ENCODE measurements around the gene GATAD2A. TPM values are rescaled to one million over a fixed set of nuclear protein-coding genes. Genes with fewer than 3 reads are reported as not detected.

Gene GATAD2A
- total RNA-seq, 1 experiment from 2014 or later: 126 TPM

- H3K9me3 Mint-ChIP-seq (ENCODE audit: unreplicated experiment): no peaks in the 10 kb centered on the region
- no peaks in the 10 kb centered on the region for H3K4me1 ChIP-seq
- H3K4me1 Mint-ChIP-seq (ENCODE audit: low read depth, unreplicated experiment): no peaks in the 10 kb centered on the region
- peaks cover 32% of the 10 kb centered on the region for H3K36me3 Mint-ChIP-seq (ENCODE audit: insufficient read depth, unreplicated experiment)
- H3K4me3 Mint-ChIP-seq (ENCODE audit: unreplicated experiment): no peak overlapping the region
- CTCF ChIA-PET: no interaction called here
- POLR2A ChIA-PET: no interaction called here
- TF ChIP-seq, protein P1, sequence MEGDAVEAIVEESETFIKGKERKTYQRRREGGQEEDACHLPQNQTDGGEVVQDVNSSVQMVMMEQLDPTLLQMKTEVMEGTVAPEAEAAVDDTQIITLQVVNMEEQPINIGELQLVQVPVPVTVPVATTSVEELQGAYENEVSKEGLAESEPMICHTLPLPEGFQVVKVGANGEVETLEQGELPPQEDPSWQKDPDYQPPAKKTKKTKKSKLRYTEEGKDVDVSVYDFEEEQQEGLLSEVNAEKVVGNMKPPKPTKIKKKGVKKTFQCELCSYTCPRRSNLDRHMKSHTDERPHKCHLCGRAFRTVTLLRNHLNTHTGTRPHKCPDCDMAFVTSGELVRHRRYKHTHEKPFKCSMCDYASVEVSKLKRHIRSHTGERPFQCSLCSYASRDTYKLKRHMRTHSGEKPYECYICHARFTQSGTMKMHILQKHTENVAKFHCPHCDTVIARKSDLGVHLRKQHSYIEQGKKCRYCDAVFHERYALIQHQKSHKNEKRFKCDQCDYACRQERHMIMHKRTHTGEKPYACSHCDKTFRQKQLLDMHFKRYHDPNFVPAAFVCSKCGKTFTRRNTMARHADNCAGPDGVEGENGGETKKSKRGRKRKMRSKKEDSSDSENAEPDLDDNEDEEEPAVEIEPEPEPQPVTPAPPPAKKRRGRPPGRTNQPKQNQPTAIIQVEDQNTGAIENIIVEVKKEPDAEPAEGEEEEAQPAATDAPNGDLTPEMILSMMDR (IDR thresholded peaks at IDR 0.05; ENCODE audit: insufficient read depth in 1 of 2, low read depth in 1 of 2, low read length in 1 of 2, severe bottlenecking in 1 of 2, unreplicated experiment in 1 of 2): no peak
- no peaks in the 10 kb centered on the region for H3K27me3 Mint-ChIP-seq (ENCODE audit: insufficient read depth, unreplicated experiment)
- H3K27ac Mint-ChIP-seq (ENCODE audit: unreplicated experiment): no peak overlapping the region
- no peaks in the 10 kb centered on the region for H3K36me3 ChIP-seq (ENCODE audit: control insufficient read depth, insufficient read depth, low read length)
- no peaks in the 10 kb centered on the region for H3K9me3 ChIP-seq
- H3K4me3 ChIP-seq (ENCODE audit: low read depth, low read length): no peak overlapping the region
- BruUV-seq (replicated peaks): no TSS peak
- DNase-seq: no peak
- no peaks in the 10 kb centered on the region for H3K27me3 ChIP-seq (replicated peaks; ENCODE audit: control insufficient read depth, insufficient read depth, low read length)
- intact Hi-C loops (cut with micrococcal nuclease; ENCODE audit: unreplicated experiment): no loop called here
Measured at GRCh38 chr19:19426799-19427198, 21.3 kb downstream of the GATAD2A start.

DNA sequence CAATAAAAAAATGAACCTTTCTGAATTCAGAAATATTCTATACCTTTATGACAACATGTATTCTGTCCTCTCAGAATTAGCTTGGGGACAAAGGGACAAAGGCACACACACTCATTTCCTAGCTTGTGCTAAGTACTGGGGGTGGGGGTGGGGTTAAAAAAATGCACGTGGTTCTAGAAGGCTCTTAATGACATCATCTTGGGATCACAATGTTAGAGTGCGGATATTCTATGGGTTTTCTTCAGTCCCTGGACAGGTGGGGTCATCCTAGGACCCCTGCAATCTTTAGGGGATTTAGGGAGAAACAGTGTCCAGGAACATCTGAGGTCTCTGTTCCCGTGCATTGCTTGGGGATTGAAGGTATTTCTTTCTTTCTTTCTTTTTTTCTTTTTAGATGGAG is 21.8 kb downstream of the GATAD2A start:
- Mint-ChIP-seq H3K27me3 (ENCODE audit: insufficient read depth, unreplicated experiment) (no peaks in the 10 kb centered on the region), H3K4me1 (ENCODE audit: low read depth, unreplicated experiment) (no peaks in the 10 kb centered on the region), H3K27ac (ENCODE audit: unreplicated experiment) (no peak overlapping the region), H3K9me3 (ENCODE audit: unreplicated experiment) (no peaks in the 10 kb centered on the region), H3K36me3 (ENCODE audit: insufficient read depth, unreplicated experiment) (peaks cover 33% of the 10 kb centered on the region), H3K4me3 (ENCODE audit: unreplicated experiment) (no peak overlapping the region)
- Histone ChIP-seq H3K4me1 (no peaks in the 10 kb centered on the region), H3K36me3 (ENCODE audit: control insufficient read depth, insufficient read depth, low read length) (no peaks in the 10 kb centered on the region), H3K9me3 (no peaks in the 10 kb centered on the region), H3K4me3 (ENCODE audit: low read depth, low read length) (no peak overlapping the region), H3K27me3 (replicated peaks; ENCODE audit: control insufficient read depth, insufficient read depth, low read length) (no peaks in the 10 kb centered on the region)
- intact Hi-C loops (cut with micrococcal nuclease; ENCODE audit: unreplicated experiment): no loop called here
- CTCF ChIA-PET: no interaction called here
- POLR2A ChIA-PET: no interaction called here
- TF ChIP-seq, protein P1 (IDR thresholded peaks at IDR 0.05; ENCODE audit: insufficient read depth in 1 of 2, low read depth in 1 of 2, low read length in 1 of 2, severe bottlenecking in 1 of 2, unreplicated experiment in 1 of 2): no peak
- BruUV-seq (replicated peaks): no TSS peak
- DNase-seq: no peak

- H3K27me3 Mint-ChIP-seq (ENCODE audit: insufficient read depth, unreplicated experiment): no peaks in the 10 kb centered on the region
- Histone ChIP-seq H3K27me3 (replicated peaks; ENCODE audit: control insufficient read depth, insufficient read depth, low read length) (no peaks in the 10 kb centered on the region), H3K9me3 (no peaks in the 10 kb centered on the region), H3K36me3 (ENCODE audit: control insufficient read depth, insufficient read depth, low read length) (no peaks in the 10 kb centered on the region), H3K4me3 (ENCODE audit: low read depth, low read length) (no peak overlapping the region), H3K4me1 (no peaks in the 10 kb centered on the region)
- POLR2A ChIA-PET: no interaction called here
- intact Hi-C loops (cut with micrococcal nuclease; ENCODE audit: unreplicated experiment): no loop called here
- peaks cover 33% of the 10 kb centered on the region for H3K36me3 Mint-ChIP-seq (ENCODE audit: insufficient read depth, unreplicated experiment)
- TF ChIP-seq, protein P1 (IDR thresholded peaks at IDR 0.05; ENCODE audit: insufficient read depth in 1 of 2, low read depth in 1 of 2, low read length in 1 of 2, severe bottlenecking in 1 of 2, unreplicated experiment in 1 of 2): no peak
- H3K4me3 Mint-ChIP-seq (ENCODE audit: unreplicated experiment): no peak overlapping the region
- CTCF ChIA-PET: no interaction called here
- no peak overlapping the region for H3K27ac Mint-ChIP-seq (ENCODE audit: unreplicated experiment)
- no peaks in the 10 kb centered on the region for H3K4me1 Mint-ChIP-seq (ENCODE audit: low read depth, unreplicated experiment)
- BruUV-seq (replicated peaks): no TSS peak
- no peaks in the 10 kb centered on the region for H3K9me3 Mint-ChIP-seq (ENCODE audit: unreplicated experiment)
- no peak for DNase-seq
Measured at GRCh38 chr19:19427944-19428343, 22.5 kb downstream of the GATAD2A start.
